ENCODE results near the gene PLCZ1.

- TF ChIP-seq CTCF (IDR thresholded peaks at IDR 0.05) (no peak), EP300 (IDR thresholded peaks at IDR 0.05) (no peak), POLR2A (IDR thresholded peaks at IDR 0.05) (no peak)
These were observed 14.1 kb downstream of the PLCZ1 start for GRCh38 chr12:18723752-18724151.

Measured in stomach (tissue), 4 donors.